Adrenal gland (tissue), 12 donors: Measurements from ENCODE around the gene LPIN2. TPM values are rescaled to one million over a fixed set of nuclear protein-coding genes. Genes with fewer than 3 reads are reported as not detected.

Experiments
- DNase-seq, 7 donors: peaks; one replicate each; pipeline ENCODE4 v3.0.0-alpha.2; 2019 to 2020
- H3K27ac ChIP-seq, 5 donors: fragments of 200-600 bp; sonication (generic) in 4 of 5; 1 replicate in 3 of 5; 2 replicates in 2 of 5; pipeline versions ENCODE4 v1.5.1 to v1.8.0; 2016 to 2020; ENCODE audit warnings: mild to moderate bottlenecking in 1 of 5
- H3K27me3 ChIP-seq: fragments of 200-600 bp; 2 replicates; pipeline ENCODE4 v1.8.0; 2021
- H3K36me3 ChIP-seq, 2 donors: fragments of 200-600 bp; replicated peaks in 1 of 2; 1 replicate in 1 of 2; 2 replicates in 1 of 2; pipeline versions ENCODE4 v1.5.1 to v1.8.0; 2018 to 2022
- H3K4me1 ChIP-seq, 2 donors: fragments of 200-600 bp; replicated peaks in 1 of 2; 1 replicate in 1 of 2; 2 replicates in 1 of 2; pipeline versions ENCODE4 v1.5.1 to v1.8.0; 2018 to 2021
- H3K4me3 ChIP-seq, 4 donors: fragments of 200-600 bp; sonication (generic) in 3 of 4; one replicate each; pipeline ENCODE4 v1.5.1; 2016 to 2018
- H3K9me3 ChIP-seq, 3 donors: fragments of 200-600 bp; sonication (generic) in 1 of 3; replicated peaks in 1 of 3; 1 replicate in 2 of 3; 2 replicates in 1 of 3; pipeline versions ENCODE4 v1.5.1 to v1.8.0; 2016 to 2021
- POLR2A ChIP-seq, 2 donors: fragments of 450-650 bp; IDR thresholded peaks; one replicate each; pipeline ENCODE4 v1.6.1; 2017; ENCODE audit warnings: antibody characterized with exemption in 2 of 2, mild to moderate bottlenecking in 2 of 2, moderate library complexity in 1 of 2
- WGBS, 4 donors: extraction: QIAGEN DNeasy Blood & Tissue Kit in 2 of 4; methylation state at CpG; one replicate each; pipeline versions ENCODE4 v1.1.5 to v1.1.7; 2013 to 2017; 5-methylcytosine and 5-hydroxymethylcytosine counted together
- intact Hi-C, 2 donors: fragments of 100-400 bp; cut with DNase I; formaldehyde crosslinking; loops; one replicate each; pipeline versions ENCODE4 v1.14.1 to v1.15.0; 2022 to 2023
- polyA plus RNA-seq, 3 donors: library from polyadenylated mRNA; stranded (reverse); fragments of 200-250 nt in 2 of 3; fragments of 350-450 nt in 1 of 3; fragmentation: Illumina TruSeq in 1 of 3; extraction: RNeasy Lipid Tissue Mini Kit (QIAGEN cat#74804) in 1 of 3; gene quantifications; one replicate each; pipeline ENCODE4 v1.2.3, GENCODE V29; 2013 to 2014
- total RNA-seq, 9 donors: library from RNA; depleted of rRNA in 4 of 9; stranded (reverse); fragments of >200 nt in 4 of 9; fragments of 120-200 nt in 1 of 9; fragmentation: NEBNext Ultra II Directional in 1 of 9; extraction: Animal tissue kit (Norgen Biotek cat#: 25700) in 1 of 9; gene quantifications; one replicate each; pipeline versions ENCODE4 v1.1.0 to v1.2.4, GENCODE V29; 2013 to 2023
- TF ChIP-seq, protein P1 (sequence below), 6 experiments: fragments of 450-650 bp in 4 of 6; fragments of 200-600 bp in 2 of 6; sonication (generic) in 1 of 6; IDR thresholded peaks; 1 replicate in 5 of 6; 2 replicates in 1 of 6; pipeline versions ENCODE4 v1.5.1 to v1.8.0; 2016 to 2021; ENCODE audit warnings: antibody characterized with exemption in 6 of 6, mild to moderate bottlenecking in 2 of 6, moderate library complexity in 1 of 6
- donor health status: healthy with polysubstance abuse.
- donor health status: Bipolar disorder and iron deficiency.
- donor health status: DM: yes; HTN: yes; CAD: no.
- donor health status: DM: no; HTN: no; CAD: no.
- donor health status: DM: no; HTN: no; CAD: no.
- donor health status: DM: yes; HTN: yes; CAD: no.

The LPIN2 gene
- total and polyA plus RNA-seq, 12 donors: 5.2 to 48.6 (median 27.3) TPM

DNA sequence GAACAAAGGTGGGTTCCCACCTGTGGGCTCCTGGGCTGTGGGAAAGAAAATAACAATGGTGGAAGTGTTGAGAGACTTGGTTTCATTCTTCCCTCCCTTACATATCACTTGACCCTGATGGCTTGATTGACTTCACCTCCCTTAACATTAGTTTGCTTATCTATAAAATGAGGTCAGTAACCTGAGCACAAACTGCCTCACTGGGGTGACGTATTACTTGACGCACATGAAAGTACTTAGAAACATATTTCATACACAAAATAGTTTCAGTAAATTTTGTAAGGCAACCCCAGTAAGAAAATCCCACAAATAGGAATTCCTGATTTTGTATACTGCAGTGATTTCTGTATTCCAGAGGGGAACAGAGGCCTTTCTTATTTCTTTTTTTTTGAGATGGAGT, 29.4 kb upstream of the LPIN2 start:
- Histone ChIP-seq H3K27ac (no peak overlapping the region), H3K9me3 (no peaks in the 10 kb centered on the region), H3K4me1 (no peaks in the 10 kb centered on the region), H3K4me3 (no peak overlapping the region), H3K27me3 (no peaks in the 10 kb centered on the region), H3K36me3 (no peaks in the 10 kb centered on the region)
- TF ChIP-seq, protein P1, sequence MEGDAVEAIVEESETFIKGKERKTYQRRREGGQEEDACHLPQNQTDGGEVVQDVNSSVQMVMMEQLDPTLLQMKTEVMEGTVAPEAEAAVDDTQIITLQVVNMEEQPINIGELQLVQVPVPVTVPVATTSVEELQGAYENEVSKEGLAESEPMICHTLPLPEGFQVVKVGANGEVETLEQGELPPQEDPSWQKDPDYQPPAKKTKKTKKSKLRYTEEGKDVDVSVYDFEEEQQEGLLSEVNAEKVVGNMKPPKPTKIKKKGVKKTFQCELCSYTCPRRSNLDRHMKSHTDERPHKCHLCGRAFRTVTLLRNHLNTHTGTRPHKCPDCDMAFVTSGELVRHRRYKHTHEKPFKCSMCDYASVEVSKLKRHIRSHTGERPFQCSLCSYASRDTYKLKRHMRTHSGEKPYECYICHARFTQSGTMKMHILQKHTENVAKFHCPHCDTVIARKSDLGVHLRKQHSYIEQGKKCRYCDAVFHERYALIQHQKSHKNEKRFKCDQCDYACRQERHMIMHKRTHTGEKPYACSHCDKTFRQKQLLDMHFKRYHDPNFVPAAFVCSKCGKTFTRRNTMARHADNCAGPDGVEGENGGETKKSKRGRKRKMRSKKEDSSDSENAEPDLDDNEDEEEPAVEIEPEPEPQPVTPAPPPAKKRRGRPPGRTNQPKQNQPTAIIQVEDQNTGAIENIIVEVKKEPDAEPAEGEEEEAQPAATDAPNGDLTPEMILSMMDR (IDR thresholded peaks at IDR 0.05): no peak
- no peak for TF ChIP-seq POLR2A (IDR thresholded peaks at IDR 0.05)
- WGBS, 4 donors: 48 to 66% (median 61%) methylated on average over 2 of the region's 2 CpGs
- peak in 3 of 7 donors; percentile 2 to 55 (median 5) for DNase-seq
- intact Hi-C loops: no loop called here

DNA sequence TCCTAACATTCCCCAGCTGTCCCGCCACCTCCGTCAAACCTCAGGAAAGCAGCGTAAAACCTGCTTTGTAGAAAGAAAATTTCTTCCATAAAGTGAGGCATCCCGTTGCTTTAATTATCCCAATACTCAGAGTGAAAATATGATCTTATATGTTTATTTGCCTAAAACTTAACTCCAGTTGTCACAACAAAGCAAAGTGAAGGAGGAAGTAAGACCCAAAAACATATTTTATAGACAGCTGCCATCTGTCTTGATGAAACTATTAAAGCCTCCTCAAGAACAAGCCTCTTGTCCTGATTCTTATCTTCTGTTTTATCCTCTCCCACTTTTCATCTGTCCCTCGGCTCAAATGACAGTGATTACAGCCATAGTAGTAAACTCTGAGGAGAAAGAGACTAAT, 28.9 kb upstream of the LPIN2 start:
- no peak for TF ChIP-seq POLR2A (IDR thresholded peaks at IDR 0.05)
- TF ChIP-seq, protein P1 (IDR thresholded peaks at IDR 0.05): no peak
- H3K4me1 ChIP-seq: no peaks in the 10 kb centered on the region
- intact Hi-C loops: no loop called here
- H3K36me3 ChIP-seq: no peaks in the 10 kb centered on the region
- no peaks in the 10 kb centered on the region for H3K9me3 ChIP-seq
- no peaks in the 10 kb centered on the region for H3K27me3 ChIP-seq
- 76 to 84% (median 80%) methylated on average over 5 of the region's 5 CpGs for WGBS, 4 donors
- no peak overlapping the region for H3K27ac ChIP-seq
- DNase-seq: no peak
- no peak overlapping the region for H3K4me3 ChIP-seq

DNA sequence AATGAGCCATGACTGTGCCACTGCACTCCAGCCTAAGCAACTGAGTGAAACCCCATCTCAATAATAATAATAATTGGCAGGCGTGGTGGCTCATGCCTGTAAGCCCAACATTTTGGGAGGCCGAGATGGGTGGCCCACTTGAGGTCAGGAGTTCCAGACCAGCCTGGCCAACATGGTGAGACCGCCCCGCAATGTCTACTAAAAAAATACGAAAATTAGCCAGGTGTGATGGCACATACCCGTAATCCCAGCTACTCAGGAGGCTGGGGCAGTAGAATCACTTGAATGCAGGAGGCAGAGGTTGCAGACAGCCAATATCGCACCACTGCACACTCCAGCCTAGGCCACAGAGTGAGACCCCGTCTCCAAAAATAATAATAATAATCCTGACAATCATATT, 27.9 kb upstream of the LPIN2 start:
- H3K27ac ChIP-seq: no peak overlapping the region
- no peaks in the 10 kb centered on the region for H3K27me3 ChIP-seq
- H3K4me1 ChIP-seq: no peaks in the 10 kb centered on the region
- WGBS, 4 donors: 92 to 96% (median 95%) methylated on average over 7 to 8 of the region's 8 CpGs
- TF ChIP-seq POLR2A (IDR thresholded peaks at IDR 0.05): no peak
- H3K36me3 ChIP-seq: no peaks in the 10 kb centered on the region
- H3K4me3 ChIP-seq: no peak overlapping the region
- DNase-seq: peak in 2 of 7 donors; percentile 3 to 42
- H3K9me3 ChIP-seq: no peaks in the 10 kb centered on the region
- intact Hi-C loops: no loop called here

- H3K4me1 ChIP-seq: no peaks in the 10 kb centered on the region
- H3K4me3 ChIP-seq: no peak overlapping the region
- no peaks in the 10 kb centered on the region for H3K27me3 ChIP-seq
- no peaks in the 10 kb centered on the region for H3K9me3 ChIP-seq
- no peak for TF ChIP-seq POLR2A (IDR thresholded peaks at IDR 0.05)
- TF ChIP-seq, protein P1 (IDR thresholded peaks at IDR 0.05): no peak
- no peak overlapping the region for H3K27ac ChIP-seq
- intact Hi-C loops: no loop called here
- no peak for DNase-seq
- no peaks in the 10 kb centered on the region for H3K36me3 ChIP-seq
- 89 to 92% (median 91%) methylated on average over 2 of the region's 2 CpGs for WGBS, 4 donors
Measured at GRCh38 chr18:3040173-3040572, 27.2 kb upstream of the LPIN2 start.

- intact Hi-C loops: no loop called here
- no peaks in the 10 kb centered on the region for H3K27me3 ChIP-seq
- H3K9me3 ChIP-seq: no peaks in the 10 kb centered on the region
- peak in 2 of 7 donors; percentile 18 to 54 for DNase-seq
- no peaks in the 10 kb centered on the region for H3K4me1 ChIP-seq
- no peak overlapping the region for H3K4me3 ChIP-seq
- peak overlapping the region in 2 of 5 donors; percentile 32 to 58 for H3K27ac ChIP-seq
- WGBS, 4 donors: 35 to 52% (median 45%) methylated on average over 4 of the region's 4 CpGs
- H3K36me3 ChIP-seq: no peaks in the 10 kb centered on the region
- TF ChIP-seq, protein P1 (IDR thresholded peaks at IDR 0.05): no peak
- no peak for TF ChIP-seq POLR2A (IDR thresholded peaks at IDR 0.05)
Measured at GRCh38 chr18:3037423-3037915, 24.5 kb upstream of the LPIN2 start.
